Measurements from ENCODE around the gene RGS16.
A peak's percentile ranks its signal among the peaks of the same experiment; 100 is the strongest.

RGS16 gene

GRCh38 chr1:182629080-182629479 is 24.9 kb upstream of the RGS16 start:
- no peak for DNase-seq

GRCh38 chr1:182628657-182629056 is 24.5 kb upstream of the RGS16 start:
- no peak for DNase-seq

- no peak for DNase-seq
Observed at GRCh38 chr1:182627622-182628021, 23.4 kb upstream of the RGS16 start.

GRCh38 chr1:182626527-182626926 is 22.3 kb upstream of the RGS16 start:
- DNase-seq: no peak

- DNase-seq: no peak
Observed at GRCh38 chr1:182625719-182626504, 21.7 kb upstream of the RGS16 start.

- DNase-seq: no peak
Observed at GRCh38 chr1:182625024-182625423, 20.8 kb upstream of the RGS16 start.

GRCh38 chr1:182624577-182624976 is 20.4 kb upstream of the RGS16 start:
- no peak for DNase-seq

GRCh38 chr1:182622901-182623528 is 18.8 kb upstream of the RGS16 start:
- no peak for DNase-seq

GRCh38 chr1:182621906-182622305 is 17.7 kb upstream of the RGS16 start:
- DNase-seq: no peak

- DNase-seq: no peak
Observed at GRCh38 chr1:182620924-182621585, 16.9 kb upstream of the RGS16 start.

GRCh38 chr1:182617734-182618351 is 13.7 kb upstream of the RGS16 start:
- DNase-seq: no peak

- no peak for DNase-seq
Observed at GRCh38 chr1:182617014-182617429, 12.8 kb upstream of the RGS16 start.

- peak; percentile 85 for DNase-seq
Observed at GRCh38 chr1:182616130-182617013, 12.2 kb upstream of the RGS16 start.

- DNase-seq: no peak
Observed at GRCh38 chr1:182615468-182616129, 11.4 kb upstream of the RGS16 start.

- DNase-seq: peak; percentile 70
Observed at GRCh38 chr1:182614796-182615454, 10.7 kb upstream of the RGS16 start.

- DNase-seq: peak; percentile 93
Observed at GRCh38 chr1:182611787-182612186, 7.6 kb upstream of the RGS16 start.

GRCh38 chr1:182611326-182611725 is 7.1 kb upstream of the RGS16 start:
- no peak for DNase-seq

GRCh38 chr1:182610606-182611194 is 6.5 kb upstream of the RGS16 start:
- no peak for DNase-seq

GRCh38 chr1:182608845-182609610 is 4.8 kb upstream of the RGS16 start:
- DNase-seq: peak; percentile 29

GRCh38 chr1:182608236-182608635 is 4.0 kb upstream of the RGS16 start:
- DNase-seq: no peak
